DND-41 (cell line): ENCODE results near the gene RIN3.

Source experiments
- ATAC-seq: fragments of 200-7000 bp; cut with Tn5 transposase; 3 replicates; pipeline ENCODE4 v1.9.1; 2021; ENCODE audit warnings: low read depth; ENCODE audit not compliant: insufficient read depth
- DNase-seq: peaks from one replicate; pipeline ENCODE4 v3.0.0-alpha.2; 2020
- H2AFZ ChIP-seq: 2 replicates; pipeline ENCODE4 v1.6.0; 2012; ENCODE audit warnings: low read depth, low read length
- H3K27ac ChIP-seq: 2 replicates; pipeline ENCODE4 v1.5.1; 2012; ENCODE audit warnings: low read length, inconsistent platforms
- H3K27me3 ChIP-seq: fragments of 200-600 bp; sonication (generic); 2 replicates; pipeline ENCODE4 v1.6.0; 2012; ENCODE audit warnings: low read length, mild to moderate bottlenecking, inconsistent platforms; ENCODE audit not compliant: insufficient read depth, poor library complexity
- H3K36me3 ChIP-seq: 2 replicates; pipeline ENCODE4 v1.5.1; 2012; ENCODE audit warnings: low read length, inconsistent platforms; ENCODE audit not compliant: insufficient read depth
- H3K4me1 ChIP-seq: 2 replicates; pipeline ENCODE4 v1.5.1; 2012; ENCODE audit warnings: mild to moderate bottlenecking, low read length; ENCODE audit not compliant: insufficient read depth
- H3K4me2 ChIP-seq: 2 replicates; pipeline ENCODE4 v1.6.0; 2012; ENCODE audit warnings: mild to moderate bottlenecking, moderate library complexity, low read length, inconsistent platforms; ENCODE audit not compliant: insufficient read depth
- H3K4me3 ChIP-seq, 2 experiments: fragments of 200-600 bp in 1 of 2; shearing (Covaris generic) in 1 of 2; 2 replicates each; pipeline ENCODE4 v1.5.1; 2012 to 2016; ENCODE audit warnings: inconsistent platforms in 2 of 2, low read length in 2 of 2, mild to moderate bottlenecking in 2 of 2, low read depth in 1 of 2, moderate library complexity in 1 of 2
- H3K79me2 ChIP-seq: 2 replicates; pipeline ENCODE4 v1.6.0; 2012; ENCODE audit warnings: low read length, inconsistent platforms; ENCODE audit not compliant: insufficient read depth
- H3K9ac ChIP-seq: 2 replicates; pipeline ENCODE4 v1.6.0; 2012; ENCODE audit warnings: low read depth, mild to moderate bottlenecking, inconsistent platforms, low read length, moderate library complexity
- H3K9me3 ChIP-seq: 2 replicates; pipeline ENCODE4 v1.5.1; 2012; ENCODE audit warnings: low read length, moderate library complexity, mild to moderate bottlenecking, inconsistent platforms; ENCODE audit not compliant: insufficient read depth, severe bottlenecking
- H4K20me1 ChIP-seq: 2 replicates; pipeline ENCODE4 v1.6.0; 2012; ENCODE audit warnings: low read length; ENCODE audit not compliant: insufficient read depth
- CTCF ChIP-seq: IDR thresholded peaks from 2 replicates; pipeline ENCODE4 v1.5.1; 2012; ENCODE audit warnings: borderline replicate concordance, low read length, moderate library complexity, mild to moderate bottlenecking; ENCODE audit not compliant: poor library complexity, severe bottlenecking; ENCODE audit errors: extremely low read depth
- EZH2 ChIP-seq: IDR thresholded peaks from 3 replicates; pipeline ENCODE4 v1.6.1; 2012; ENCODE audit warnings: borderline replicate concordance, low read depth, mild to moderate bottlenecking, moderate library complexity, low read length, inconsistent platforms; ENCODE audit not compliant: severe bottlenecking

Gene RIN3

DNA sequence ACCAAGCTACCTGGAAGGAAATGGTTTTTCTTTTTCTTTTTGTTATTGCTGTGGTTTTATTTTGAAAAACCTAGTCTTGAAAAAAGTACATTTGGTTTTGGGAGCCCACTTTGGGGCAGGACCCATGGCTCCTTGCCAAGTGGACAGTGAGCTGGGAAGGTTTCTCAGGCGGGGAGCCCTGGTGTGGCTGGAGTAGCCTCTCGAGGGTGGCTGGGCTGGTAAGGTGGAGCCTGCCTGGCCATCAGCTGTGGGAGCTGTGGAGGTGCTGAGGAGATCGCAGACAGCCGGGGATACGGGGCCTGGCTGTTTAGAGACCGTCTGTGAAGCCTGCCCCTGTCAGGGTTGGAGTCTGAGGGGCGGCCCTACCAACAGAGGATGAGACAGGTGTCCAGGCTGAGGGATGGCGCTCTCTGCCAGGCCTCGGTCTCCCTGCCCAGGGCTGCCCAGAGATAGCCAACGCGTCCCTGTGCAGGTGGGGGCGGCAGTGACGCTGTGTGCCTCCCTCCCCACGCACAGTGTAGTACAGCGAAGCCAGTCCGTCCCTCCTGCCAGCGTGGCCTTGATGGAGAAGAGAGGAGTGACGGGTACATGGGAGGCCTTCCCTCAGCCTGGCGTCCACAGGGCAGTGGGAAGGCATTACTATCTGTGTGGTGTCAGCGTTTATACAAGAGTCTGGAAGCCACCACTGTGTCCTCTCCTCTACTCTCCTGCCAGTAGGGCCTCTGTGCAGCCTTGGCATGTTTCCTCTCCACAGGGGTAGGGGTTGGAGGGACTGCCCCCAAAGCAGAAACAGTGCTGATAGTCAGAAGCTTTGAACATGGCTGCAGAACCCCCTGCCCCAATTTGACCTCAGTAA, 5.9 kb downstream of the RIN3 start:
- ATAC-seq (no peak), DNase-seq (no peak)
- H3K4me2 ChIP-seq = no peak overlapping the region
- no peak overlapping the region for H3K4me3 ChIP-seq
- no peak overlapping the region for H2AFZ ChIP-seq
- H3K9me3 ChIP-seq = no peaks in the 10 kb centered on the region
- no peaks in the 10 kb centered on the region for H3K36me3 ChIP-seq
- TF ChIP-seq EZH2 = no peak
- no peak for TF ChIP-seq CTCF
- no peaks in the 10 kb centered on the region for H3K27me3 ChIP-seq
- H4K20me1 ChIP-seq = no peaks in the 10 kb centered on the region
- H3K4me1 ChIP-seq = no peaks in the 10 kb centered on the region
- H3K27ac ChIP-seq = no peak overlapping the region
- no peaks in the 10 kb centered on the region for H3K79me2 ChIP-seq
- no peak overlapping the region for H3K9ac ChIP-seq

DNA sequence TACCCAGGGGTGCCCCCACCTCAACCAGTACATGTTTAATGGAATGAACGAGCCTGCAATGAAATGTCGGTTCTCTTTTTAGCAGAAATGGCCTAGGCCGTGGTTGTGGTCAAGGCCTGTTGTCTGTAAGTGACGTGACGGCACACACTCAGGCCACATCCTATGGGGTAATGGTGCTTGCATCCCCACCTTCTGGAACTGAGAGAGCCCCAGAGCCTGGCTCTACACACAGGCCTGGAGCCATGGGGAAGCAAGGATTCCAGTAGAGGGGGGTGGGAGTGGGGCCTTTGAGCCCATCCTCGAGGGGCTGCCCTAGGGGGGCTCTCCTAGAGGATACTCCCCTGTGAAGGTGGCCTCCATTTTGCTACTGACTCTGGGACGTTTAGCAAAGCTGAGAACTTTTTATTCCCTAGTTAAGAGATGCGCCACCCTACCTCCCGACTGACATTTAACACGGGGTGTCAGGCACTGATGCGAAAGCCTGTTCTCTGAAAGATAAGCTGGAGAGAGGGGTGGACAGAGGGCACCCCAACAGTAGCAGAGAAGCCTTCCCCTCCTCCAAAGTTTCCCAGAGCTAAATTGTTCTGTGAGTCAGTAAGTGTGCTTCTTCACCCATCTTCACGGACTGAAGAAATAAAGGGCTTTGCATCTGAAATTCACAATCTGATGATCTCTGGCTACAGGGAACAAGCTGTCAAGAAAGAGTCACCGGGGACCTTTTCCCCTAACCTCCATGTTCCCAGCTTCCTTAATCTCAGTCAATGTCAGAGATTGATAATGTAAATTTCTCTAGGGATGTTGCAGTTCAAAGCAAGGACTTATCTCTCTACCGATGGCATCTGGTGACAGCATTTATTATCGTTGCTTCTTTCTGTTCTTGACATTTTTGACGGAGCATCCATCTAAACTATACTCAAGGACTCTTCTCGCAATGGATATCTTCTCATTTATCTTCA, 6.8 kb downstream of the RIN3 start:
- Histone ChIP-seq H3K4me1 (no peaks in the 10 kb centered on the region), H3K9ac (no peak overlapping the region), H3K4me3 (no peak overlapping the region), H3K4me2 (no peak overlapping the region), H4K20me1 (no peaks in the 10 kb centered on the region), H3K27me3 (no peaks in the 10 kb centered on the region), H3K27ac (no peak overlapping the region), H3K9me3 (no peaks in the 10 kb centered on the region), H2AFZ (no peak overlapping the region), H3K79me2 (no peaks in the 10 kb centered on the region), H3K36me3 (no peaks in the 10 kb centered on the region)
- TF ChIP-seq EZH2 (no peak), CTCF (no peak)
- ATAC-seq = no peak
- no peak for DNase-seq

DNA sequence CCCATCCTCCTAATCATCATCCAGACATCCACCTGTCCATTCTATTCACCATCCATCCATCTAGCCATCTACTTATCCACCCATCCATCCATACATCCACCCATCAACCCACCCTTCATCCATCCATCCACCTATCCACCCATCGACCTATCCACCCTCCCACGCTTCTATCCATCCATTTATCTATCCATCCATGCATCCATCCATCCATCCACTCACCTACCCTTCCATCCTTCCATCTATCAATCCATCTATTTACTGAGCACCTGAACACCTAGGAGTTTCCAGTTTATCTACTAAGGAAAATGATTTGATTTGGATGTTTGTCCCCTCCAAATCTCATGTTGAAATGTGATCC, 7.5 kb downstream of the RIN3 start:
- ATAC-seq (no peak), DNase-seq (no peak)
- Histone ChIP-seq H3K4me1 (no peaks in the 10 kb centered on the region), H2AFZ (no peak overlapping the region), H3K9me3 (no peaks in the 10 kb centered on the region), H3K4me3 (no peak overlapping the region), H3K4me2 (no peak overlapping the region), H4K20me1 (no peaks in the 10 kb centered on the region), H3K27me3 (no peaks in the 10 kb centered on the region), H3K79me2 (no peaks in the 10 kb centered on the region), H3K9ac (no peak overlapping the region), H3K36me3 (no peaks in the 10 kb centered on the region), H3K27ac (no peak overlapping the region)
- TF ChIP-seq CTCF (no peak), EZH2 (no peak)
